ENCODE data around the gene ACE2.

Gene ACE2

GRCh38 chrX:15576019-15576418 is 24.7 kb downstream of the ACE2 start:
- DNase-seq (ENCODE audit: low read depth in 3 of 3, low spot score in 1 of 3) = no peak

GRCh38 chrX:15574017-15574416 is 26.7 kb downstream of the ACE2 start:
- no peak for DNase-seq (ENCODE audit: low read depth in 3 of 3, low spot score in 1 of 3)

GRCh38 chrX:15570145-15570544 is 30.6 kb downstream of the ACE2 start:
- DNase-seq (ENCODE audit: low read depth in 3 of 3, low spot score in 1 of 3) = no peak

- no peak for DNase-seq (ENCODE audit: low read depth in 3 of 3, low spot score in 1 of 3)
Observed at GRCh38 chrX:15567886-15568616, 32.7 kb downstream of the ACE2 start.

- DNase-seq (ENCODE audit: low read depth in 3 of 3, low spot score in 1 of 3) = no peak
Observed at GRCh38 chrX:15567267-15567666, 33.5 kb downstream of the ACE2 start.

GRCh38 chrX:15566244-15566643 is 34.5 kb downstream of the ACE2 start:
- no peak for DNase-seq (ENCODE audit: low read depth in 3 of 3, low spot score in 1 of 3)

GRCh38 chrX:15564981-15565579 is 35.7 kb downstream of the ACE2 start:
- DNase-seq (ENCODE audit: low read depth in 3 of 3, low spot score in 1 of 3) = peak in 1 of 3 donors; percentile 1

- DNase-seq (ENCODE audit: low read depth in 3 of 3, low spot score in 1 of 3) = no peak
Observed at GRCh38 chrX:15563056-15563455, 37.7 kb downstream of the ACE2 start.

- DNase-seq (ENCODE audit: low read depth in 3 of 3, low spot score in 1 of 3) = no peak
Observed at GRCh38 chrX:15560924-15561323, 39.8 kb downstream of the ACE2 start.

GRCh38 chrX:15559227-15559626 is 41.5 kb downstream of the ACE2 start:
- no peak for DNase-seq (ENCODE audit: low read depth in 3 of 3, low spot score in 1 of 3)

- no peak for DNase-seq (ENCODE audit: low read depth in 3 of 3, low spot score in 1 of 3)
Observed at GRCh38 chrX:15549189-15550012, 51.4 kb downstream of the ACE2 start.

- DNase-seq (ENCODE audit: low read depth in 3 of 3, low spot score in 1 of 3) = no peak
Observed at GRCh38 chrX:15547356-15547755, 53.4 kb downstream of the ACE2 start.

- DNase-seq (ENCODE audit: low read depth in 3 of 3, low spot score in 1 of 3) = no peak
Observed at GRCh38 chrX:15546745-15547144, 54.0 kb downstream of the ACE2 start.

GRCh38 chrX:15530318-15530717 is 70.4 kb downstream of the ACE2 start:
- DNase-seq (ENCODE audit: low read depth in 3 of 3, low spot score in 1 of 3) = no peak

GRCh38 chrX:15529165-15529564 is 71.6 kb downstream of the ACE2 start:
- no peak for DNase-seq (ENCODE audit: low read depth in 3 of 3, low spot score in 1 of 3)

- no peak for DNase-seq (ENCODE audit: low read depth in 3 of 3, low spot score in 1 of 3)
Observed at GRCh38 chrX:15525664-15526416, 74.9 kb downstream of the ACE2 start.

GRCh38 chrX:15524417-15524816 is 76.3 kb downstream of the ACE2 start:
- DNase-seq (ENCODE audit: low read depth in 3 of 3, low spot score in 1 of 3) = no peak

- no peak for DNase-seq (ENCODE audit: low read depth in 3 of 3, low spot score in 1 of 3)
Observed at GRCh38 chrX:15523088-15523487, 77.7 kb downstream of the ACE2 start.

- DNase-seq (ENCODE audit: low read depth in 3 of 3, low spot score in 1 of 3) = no peak
Observed at GRCh38 chrX:15522464-15522863, 78.3 kb downstream of the ACE2 start.

GRCh38 chrX:15515931-15516330 is 84.8 kb downstream of the ACE2 start:
- no peak for DNase-seq (ENCODE audit: low read depth in 3 of 3, low spot score in 1 of 3)

GRCh38 chrX:15514279-15514678 is 86.5 kb downstream of the ACE2 start:
- DNase-seq (ENCODE audit: low read depth in 3 of 3, low spot score in 1 of 3) = no peak

All from stimulated activated CD4-positive, alpha-beta T cell treated with anti-CD3 and anti-CD28 coated beads, TNF-alpha, amount 100 ng/mL, for 1 hour (primary cell).